Activated CD8-positive, alpha-beta memory T cell treated with anti-CD3 and anti-CD28 coated beads, Interleukin-2, amount 50 U/mL, for 48 hours (primary cell): ENCODE results near the gene C6orf120.
A peak's percentile ranks its signal among the peaks of the same experiment; 100 is the strongest.

Experiments
- DNase-seq: peaks from one replicate; pipeline ENCODE4 v3.0.0-alpha.2; 2020

Gene C6orf120

DNA sequence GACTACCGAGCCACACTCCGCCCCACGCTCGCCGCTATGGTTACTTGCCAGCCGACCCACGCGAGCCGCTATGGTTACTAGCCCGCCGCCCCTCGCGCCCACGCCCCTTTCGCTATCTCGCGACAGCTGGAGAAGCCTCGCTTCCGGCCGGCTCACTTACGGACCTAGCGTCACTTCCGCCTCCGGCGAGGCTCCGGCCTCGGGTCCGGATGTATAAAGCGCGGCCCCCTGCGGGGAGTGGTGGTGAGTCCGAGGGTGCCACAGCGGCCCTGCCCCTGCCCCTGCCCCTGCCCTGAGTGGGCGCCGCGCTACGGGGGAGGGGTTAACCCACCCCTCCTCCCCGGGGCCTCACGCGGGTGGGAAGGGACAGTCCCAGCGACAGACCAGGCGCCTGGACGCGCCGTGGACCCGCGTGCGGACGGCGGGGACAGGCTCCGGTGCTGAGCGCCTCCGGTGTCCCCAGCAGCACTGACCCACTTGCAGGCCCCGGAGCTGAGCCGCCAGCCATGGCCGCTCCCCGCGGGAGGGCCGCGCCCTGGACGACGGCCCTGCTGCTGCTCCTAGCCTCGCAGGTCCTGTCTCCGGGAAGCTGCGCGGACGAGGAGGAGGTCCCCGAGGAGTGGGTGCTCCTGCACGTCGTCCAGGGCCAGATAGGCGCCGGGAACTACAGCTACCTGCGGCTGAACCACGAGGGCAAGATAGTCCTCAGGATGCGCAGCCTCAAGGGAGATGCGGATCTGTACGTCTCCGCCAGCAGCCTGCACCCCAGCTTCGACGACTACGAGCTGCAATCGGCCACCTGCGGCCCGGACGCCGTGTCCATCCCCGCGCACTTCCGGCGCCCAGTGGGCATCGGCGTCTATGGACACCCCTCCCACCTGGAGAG, at the start of gene C6orf120, which contains the start of gene WDR27:
TSS of gene C6orf120 (plus strand) at position 173 of the 886 bp plus-strand sequence. CDS start at position 507, 334 bp downstream.
TSS of gene WDR27 (minus strand) at position 76 of the 886 bp plus-strand sequence. CDS start 13,024 bp downstream, outside the sequence.
- DNase-seq: peak; percentile 99

DNA sequence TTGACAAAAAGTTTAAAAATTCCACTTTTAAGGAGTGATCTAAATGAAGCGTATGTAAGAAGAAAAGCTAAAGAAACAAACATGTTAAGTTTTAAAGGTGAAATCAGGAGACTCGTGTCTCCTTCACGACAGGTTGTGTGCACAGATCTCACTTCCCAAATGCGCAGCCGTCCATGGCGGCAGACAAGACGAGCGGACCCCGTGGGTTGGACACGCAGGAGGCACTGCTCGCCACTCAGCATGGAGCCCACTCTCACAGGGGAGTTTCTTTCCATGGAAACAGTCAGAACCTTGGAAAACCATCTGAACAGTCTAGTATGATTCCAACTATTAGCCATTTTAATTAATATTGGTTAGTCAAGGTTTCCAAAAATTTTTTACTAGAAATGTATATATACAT, 49.0 kb upstream of the C6orf120 start:
- no peak for DNase-seq

DNA sequence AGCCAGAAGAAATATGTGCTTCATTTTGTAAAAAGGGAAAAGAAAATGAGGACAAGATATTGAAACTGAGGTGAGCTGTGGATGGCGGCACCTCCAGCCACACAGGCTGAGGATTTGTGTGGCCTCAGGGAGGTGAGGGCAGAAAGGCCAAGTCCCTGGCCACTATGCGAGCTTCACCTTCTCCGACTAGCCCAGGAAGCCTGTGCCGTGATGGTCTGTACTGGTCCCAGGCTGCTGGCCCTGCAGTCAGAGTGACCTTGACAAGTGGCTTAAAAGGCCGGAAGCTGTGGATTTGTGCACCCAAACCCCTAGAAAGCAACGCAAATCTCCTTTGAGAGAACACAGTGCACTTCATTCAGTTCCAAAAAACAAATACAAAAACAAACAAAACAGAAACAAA, 48.2 kb upstream of the C6orf120 start:
- no peak for DNase-seq

DNA sequence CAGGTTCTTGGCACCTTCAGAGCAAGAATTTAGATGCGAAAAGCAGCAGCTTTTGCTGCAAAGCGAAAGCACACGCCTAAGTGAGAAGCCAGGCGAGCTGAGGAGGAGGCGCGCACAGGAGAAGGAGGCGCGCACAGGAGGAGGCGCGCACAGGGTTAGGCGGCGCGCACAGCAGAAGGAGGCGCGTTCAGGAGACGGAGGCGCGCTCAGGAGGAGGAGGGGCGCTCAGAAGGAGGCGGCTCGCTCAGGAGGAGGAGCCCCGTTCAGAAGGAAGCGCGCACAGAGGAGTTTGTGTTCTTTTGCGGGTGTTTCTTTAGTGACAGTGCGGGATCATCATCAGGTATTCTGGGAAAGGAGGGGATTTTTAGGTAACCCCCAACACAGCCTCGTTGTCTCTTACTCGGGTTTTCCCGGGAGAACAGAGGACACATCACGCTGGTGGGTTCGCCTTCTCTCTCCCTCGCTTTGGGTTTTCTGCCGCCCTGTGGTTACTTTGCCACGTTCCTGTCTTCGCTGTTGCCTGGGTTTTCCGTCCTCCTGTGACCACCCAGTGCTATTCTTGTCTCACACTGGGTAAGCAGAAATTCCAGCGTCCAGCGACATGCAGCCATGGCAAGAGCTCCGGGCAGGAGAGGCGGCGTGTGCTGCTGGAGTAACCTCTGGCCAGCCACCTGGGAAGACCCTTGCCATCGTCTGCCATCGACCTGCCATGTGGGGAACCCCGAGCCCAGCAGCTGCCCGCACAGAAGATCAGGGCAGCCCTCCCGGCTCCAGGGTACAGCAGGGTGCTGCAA, 47.1 kb upstream of the C6orf120 start:
- DNase-seq: peak; percentile 66

DNA sequence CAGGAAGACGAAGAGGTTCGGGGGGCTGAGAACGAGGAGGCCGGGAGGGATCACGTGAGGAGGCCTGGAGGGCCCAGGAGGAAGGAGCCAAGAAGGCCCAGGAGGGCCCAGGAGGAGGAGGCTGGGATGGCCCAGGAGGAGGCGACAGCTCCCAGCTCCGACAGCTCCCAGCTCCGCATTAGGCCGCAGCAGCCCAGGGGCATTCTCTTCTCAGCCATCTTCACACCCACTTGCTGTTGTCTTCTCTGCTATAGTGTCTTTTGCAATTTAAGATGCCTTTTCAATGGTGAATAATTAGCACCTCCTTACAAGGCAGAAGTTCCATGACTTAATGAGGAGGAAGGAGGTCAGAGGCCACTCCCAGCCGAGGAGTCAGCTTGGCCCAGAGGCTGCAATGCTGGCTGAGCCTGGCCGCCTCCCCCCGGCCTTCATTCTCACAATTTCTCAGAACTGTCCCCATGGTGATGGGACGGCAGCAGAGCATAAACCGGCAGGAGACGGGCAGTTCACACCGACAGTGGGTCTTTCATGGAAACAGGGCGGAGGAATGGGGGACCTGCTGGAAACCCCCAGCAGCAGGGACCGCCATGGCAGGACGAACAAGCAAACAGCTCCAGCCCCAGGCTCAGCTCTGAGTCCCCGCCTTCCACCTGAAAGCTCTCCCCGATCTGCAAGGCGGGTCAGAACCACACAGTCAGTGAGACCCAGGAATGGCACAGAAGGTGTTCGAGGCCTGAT, 45.2 kb upstream of the C6orf120 start:
- no peak for DNase-seq

DNA sequence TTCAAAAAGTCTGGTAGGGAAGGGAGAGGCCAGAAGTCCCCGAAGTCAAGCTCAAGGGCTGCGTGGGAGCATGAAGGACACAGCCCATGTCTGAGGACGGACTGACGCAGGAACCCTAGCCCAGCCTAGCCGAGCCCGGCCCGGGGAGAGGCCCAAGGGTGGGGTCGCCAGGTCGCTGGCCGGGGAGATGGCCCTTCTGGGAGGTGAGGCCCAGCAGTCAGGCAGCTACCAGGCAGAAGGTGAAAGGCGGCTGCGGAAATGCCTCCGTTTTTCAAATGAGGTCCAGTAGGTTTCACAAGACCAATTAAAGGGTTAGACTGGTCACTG, 44.7 kb upstream of the C6orf120 start:
- no peak for DNase-seq

DNA sequence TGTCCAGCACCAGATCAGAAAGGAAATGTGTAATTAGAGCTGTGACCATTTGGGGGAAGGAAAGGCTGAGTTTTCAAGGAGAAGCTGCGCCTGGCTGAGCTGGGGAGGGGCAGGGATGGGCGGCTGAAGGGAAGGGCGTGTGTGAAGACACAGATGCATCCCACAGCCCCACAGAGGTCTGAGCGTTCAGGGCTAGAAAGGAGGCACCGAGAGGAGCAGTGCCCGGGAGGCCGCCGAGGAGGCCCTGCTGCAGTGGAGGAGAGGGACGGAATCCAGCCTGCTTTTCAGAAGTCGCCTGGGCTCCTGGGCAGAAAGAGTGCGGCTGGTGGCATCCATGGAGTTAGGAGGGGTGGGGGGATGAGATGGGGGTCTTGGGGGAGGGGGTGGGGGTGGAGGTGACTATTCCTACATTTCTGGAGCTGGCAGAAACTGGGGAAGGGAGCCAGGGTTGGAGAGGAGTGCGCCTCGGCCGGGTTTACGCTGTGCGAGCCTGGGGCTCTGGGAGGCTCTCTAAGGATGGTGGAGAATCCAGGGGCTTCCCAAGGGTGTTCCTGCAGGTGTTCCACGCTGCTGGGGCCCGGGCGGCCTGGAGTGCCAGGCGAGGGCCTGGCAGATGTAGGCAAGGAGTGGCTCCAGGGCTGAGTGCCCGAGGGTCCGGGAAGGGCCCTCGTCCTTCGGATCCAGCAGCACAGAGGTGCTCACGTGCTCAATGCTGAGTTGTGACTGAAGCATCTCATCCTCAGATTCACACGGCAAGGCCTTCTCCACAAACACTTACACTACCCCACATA, 41.9 kb upstream of the C6orf120 start:
- no peak for DNase-seq

DNA sequence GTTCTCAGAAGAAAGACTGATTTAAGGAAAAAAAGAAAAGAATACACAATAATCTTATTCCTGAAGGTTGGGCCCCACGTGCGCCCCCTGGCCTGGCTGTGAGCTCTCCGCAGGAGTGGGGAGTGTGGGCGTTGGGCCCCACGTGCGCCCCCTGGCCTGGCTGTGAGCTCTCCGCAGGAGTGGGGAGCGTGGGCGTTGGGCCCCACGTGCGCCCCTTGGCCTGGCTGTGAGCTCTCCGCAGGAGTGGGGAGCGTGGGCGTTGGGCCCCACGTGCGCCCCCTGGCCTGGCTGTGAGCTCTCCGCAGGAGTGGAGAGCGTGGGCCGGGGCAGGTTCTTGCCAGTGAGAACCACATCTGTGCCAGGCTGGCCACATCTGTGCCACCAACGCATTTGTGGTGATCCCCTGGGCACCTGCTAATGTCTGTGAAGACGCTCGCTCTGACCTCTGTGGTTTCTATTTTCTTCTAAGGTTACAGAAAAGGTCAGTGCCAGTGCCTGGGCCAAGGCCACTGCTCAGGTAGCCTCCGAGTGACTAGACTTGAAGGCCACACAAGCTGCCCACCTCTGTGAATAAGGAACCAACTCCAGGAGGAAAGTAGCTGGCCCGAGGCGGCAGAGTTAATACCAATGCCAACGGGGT, 41.1 kb upstream of the C6orf120 start:
- DNase-seq: no peak

DNA sequence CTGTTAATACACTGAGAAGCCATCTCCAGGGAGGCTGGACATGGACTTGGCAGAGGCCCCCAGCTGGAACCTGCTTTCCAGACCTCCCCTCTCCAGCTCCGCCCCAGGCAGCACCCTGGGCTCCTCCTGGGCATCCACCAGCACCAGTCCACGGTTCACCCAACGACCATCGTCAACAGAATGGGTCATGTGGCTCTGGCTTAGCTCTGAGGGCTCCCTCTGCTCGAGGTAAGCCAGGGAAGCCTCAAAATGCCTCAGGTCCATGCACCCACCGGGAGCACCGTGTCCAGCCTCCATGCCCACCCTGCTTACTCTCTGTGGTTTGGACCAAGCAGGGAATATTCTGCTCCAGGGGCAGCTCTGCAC, 40.6 kb upstream of the C6orf120 start:
- DNase-seq: no peak

DNA sequence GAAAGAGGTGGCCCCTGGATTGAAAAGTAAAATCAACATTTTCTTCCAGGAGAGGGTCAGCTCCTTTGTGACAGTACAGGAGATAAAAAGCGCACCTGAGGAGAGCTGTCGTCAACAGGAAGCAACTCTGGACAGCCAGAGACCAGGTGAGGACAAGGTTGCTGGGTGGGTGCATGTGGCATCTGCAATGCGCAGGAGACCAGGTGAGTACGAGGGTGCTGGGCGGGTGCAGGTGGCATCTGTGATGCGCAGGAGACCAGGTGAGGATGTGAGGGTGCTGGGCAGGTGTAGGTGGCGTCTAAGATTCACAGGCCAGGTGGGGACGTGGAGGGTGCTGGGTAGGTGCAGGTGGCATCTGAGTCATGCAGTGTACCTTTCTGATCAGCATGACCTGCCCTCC, 38.5 kb upstream of the C6orf120 start:
- no peak for DNase-seq

DNA sequence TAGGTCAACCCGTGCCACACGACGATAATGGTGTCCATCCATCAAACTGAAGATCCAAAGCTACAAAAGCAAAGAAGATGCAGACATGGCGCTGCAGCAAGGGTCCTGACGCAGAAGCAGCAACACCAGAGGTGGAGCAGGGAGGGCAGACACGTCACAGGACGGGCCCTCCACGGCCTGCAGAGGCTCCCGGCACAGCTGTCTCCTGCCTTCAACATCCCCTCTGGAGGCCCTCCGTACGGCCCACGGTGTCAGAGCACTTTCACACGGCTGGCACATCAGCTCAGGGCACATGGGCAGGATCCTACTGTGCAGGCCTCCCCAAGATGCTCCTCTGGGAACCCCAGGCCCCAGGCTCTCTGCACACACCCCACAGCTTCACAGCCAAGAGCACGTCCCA, 37.7 kb upstream of the C6orf120 start:
- no peak for DNase-seq

DNA sequence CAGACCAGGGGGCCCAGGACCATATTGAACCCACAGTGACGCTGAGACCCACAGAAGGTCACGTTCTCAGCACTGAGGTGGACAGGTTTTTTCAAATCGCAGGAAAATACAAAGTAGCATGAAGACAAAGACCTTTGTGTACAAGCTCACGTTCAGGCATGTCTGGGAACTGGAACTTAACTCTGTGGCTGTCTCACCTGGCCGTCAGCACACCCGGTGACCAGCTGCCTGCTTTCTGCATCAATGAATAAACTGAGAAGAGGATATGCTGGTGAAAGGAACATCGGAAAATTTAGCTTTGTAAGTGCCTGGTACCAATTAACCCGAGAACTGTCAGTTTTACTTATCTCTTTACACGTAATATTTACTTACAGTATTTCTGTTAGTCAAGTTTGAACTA, 36.6 kb upstream of the C6orf120 start:
- DNase-seq: no peak

DNA sequence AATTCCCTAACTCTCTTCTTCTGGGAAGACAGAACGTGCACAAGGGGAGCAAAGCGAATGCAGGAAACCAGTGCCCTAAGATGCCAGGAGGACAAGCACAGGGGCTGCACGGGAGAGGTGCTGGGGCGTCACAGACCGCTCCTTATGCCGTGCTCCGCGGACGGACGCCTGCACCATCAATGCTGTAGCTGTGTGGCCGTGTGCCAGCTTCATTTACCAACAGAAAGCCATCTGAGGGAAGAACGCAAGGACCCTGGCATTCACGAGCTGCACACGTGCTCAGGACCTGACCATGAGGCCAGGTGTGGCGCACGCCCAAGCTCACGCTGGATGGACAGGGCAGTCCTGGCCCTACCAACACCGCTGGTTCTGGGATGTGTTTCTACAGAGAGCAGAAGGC, 35.5 kb upstream of the C6orf120 start:
- DNase-seq: no peak

DNA sequence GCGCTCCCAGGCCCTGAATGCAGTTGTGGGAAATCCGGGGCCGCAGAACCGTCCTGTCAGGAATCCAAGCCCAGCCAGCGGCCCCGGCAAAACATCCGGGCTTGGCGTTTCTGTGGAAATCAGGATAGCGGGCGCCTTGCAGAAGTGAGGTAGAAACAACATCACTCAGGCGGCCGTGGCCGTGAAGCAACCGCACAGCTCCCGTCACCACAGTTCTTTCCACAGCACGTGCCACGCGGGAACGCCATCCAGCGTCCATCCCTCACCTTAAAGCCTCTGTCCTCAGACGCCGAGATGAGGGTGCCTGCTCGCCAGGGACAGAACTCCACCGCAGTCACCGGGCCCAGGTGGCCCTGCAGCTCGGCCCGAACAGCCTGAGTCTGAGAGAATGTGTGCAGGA, 34.2 kb upstream of the C6orf120 start:
- DNase-seq: no peak

DNA sequence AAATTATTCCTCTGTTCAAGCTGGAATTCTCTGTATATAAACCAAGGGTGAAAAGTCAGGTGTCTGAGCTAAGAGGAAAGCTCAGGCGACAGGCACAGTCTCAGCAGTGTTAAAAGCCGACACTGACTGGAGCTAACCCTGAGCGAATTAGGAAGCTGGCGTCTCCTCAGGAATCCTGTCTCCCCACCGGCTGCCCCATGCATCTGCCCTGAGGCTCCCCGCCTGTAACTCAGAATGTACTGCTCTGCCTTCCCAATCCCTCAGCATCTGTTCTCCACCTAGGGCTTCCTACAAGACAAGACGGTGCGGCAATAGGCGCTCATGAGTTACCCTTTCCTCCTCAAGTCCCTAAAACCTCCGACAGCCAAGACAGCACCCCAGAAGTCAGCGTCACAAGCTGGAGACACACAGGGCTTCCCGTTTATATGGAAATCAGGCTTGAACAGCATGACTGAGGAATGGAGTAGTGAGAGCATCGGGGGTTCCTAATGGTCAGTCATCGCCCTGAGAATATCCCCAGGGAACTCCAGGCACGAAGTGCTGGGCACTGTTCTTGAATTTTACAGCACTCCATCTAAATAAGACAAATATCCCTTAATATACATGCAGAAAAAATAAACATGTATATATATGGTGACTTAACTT, 33.6 kb upstream of the C6orf120 start:
- DNase-seq: no peak

DNA sequence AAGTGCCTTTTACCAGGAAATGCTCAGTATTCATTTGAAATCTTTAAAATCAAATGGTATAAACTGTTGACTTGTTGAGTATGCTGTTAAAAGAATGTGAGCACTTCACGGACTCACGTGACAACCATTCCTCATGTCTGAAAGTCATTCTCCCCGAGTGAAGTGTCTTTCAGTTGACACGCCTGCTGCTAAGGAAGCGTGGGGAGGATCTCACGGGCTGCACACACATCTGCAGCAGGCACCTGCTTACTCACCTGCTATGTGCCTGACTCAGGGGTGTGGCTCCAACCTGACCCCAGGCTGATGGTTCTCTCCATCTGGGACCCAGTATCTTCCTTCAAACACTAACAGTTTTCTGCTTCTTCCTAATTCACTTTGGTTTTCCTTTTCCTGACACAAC, 32.8 kb upstream of the C6orf120 start:
- no peak for DNase-seq

DNA sequence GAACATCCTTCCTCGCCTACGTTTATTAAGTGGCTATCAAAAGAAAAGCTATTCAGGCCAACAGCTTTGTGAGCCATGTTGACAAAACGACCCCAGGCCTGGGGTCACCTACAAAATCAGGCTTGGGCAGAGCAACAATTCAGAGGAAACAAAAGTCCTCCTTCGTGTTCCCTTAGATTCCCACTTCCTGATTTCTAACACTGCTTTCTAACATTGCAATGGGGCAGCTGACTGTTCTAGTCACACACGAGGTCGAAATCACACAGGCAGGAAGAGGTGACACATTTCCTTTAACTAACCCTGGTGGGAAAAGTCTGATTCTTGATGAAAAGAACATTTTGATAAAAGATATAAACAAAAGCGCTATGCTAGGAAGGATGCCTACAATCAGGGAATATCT, 32.0 kb upstream of the C6orf120 start:
- DNase-seq: no peak

DNA sequence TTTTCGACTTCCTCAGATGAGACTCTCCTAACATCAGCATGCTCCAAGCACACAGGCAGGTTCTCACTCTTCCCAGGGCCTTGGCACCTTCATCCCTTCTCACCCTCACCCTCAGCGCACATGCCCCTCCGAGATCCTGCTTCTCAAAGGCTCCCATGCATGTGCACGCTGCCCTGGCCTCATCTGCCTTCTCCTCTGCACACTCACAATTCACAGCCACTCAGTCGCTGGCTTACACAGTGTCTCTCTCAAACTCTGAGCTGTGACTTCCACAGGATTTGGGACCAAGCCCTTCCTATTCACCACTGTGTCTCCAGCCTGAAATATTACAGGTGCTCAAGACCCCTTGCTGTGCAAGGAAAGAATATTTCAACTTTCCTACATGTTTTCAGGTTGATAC, 30.4 kb upstream of the C6orf120 start:
- no peak for DNase-seq

DNA sequence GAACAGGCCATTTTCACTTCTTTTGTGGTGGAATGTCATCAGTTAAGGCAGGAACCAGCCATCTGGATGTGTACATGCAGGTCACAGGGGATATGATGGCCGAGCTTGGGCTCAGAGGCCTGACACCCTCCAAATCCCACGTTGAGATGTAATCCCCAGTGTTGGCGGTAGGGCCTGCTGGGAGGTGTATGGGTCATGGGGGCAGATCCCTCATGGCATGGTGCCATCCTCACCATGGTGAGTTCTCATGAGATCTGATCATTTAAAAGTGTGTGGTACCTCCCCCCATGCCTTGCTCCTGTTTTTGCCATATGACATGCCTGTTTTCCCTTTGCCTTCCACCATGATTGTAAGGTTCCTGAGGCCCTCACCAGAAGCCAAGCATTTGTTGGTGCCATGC, 26.9 kb upstream of the C6orf120 start:
- DNase-seq: no peak

DNA sequence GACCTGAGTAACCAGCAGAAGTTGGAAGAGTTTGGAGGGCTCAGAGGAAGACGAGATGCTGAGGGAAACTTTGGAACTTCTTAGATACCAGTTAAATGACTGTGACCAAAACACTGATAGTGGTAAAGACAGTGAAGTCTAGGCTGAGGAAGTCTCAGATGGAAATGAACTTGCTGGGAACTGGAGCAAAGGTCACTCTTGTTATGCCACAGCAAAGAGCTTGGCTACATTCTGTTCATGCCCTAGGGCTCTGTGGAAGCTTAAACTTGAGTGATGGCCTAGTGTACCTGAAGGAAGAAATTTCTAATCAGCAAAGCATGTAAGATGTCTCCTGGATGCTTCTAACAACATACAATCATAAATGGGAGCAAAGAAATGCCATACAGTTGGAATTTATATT, 24.8 kb upstream of the C6orf120 start:
- no peak for DNase-seq

DNA sequence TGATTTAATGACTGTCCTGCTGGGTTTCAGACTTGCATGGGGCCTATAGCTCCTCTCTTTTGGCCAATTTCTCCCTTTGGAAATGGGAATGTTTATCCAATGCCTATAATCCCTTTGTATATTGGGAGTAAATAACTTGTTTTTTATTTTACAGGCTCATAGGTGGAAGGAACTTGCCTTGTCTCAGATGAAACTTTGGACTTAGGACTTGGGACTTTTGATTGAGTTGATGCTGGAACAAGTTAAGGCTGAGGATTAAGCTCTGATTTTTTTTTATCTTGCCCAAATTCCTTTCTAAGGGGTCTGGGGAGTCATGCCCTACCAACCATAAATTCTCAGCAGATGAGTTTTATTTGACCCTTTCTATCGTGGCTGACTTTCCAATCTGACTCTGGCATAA, 23.6 kb upstream of the C6orf120 start:
- no peak for DNase-seq

DNA sequence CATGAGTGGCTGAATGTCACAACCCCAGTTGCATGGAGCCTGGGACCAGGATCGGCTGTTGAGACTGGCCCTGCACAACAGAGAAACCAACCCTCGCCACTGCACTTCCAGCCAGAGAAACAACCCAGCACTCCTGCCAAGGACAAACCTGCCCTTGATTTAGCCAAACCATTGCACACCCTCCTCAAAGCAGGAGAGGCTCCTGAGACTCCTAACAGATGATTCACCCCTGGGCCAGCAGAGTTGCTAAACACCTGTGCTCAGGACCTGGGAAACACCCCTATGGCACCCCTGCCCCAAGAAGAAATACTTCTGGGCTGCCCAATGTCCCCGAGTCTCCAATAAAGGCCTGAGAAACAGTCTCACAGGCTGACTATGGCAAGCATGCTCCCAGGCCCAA, 17.9 kb upstream of the C6orf120 start:
- no peak for DNase-seq
